GM23338 (cell line): ENCODE measurements around the gene DCLK1.

Source experiments
- CREB1 ChIP-seq: fragments of 250-450 bp; sonication (Bioruptor Pico); IDR thresholded peaks from 2 replicates; pipeline ENCODE4 v1.5.0; 2020; ENCODE audit warnings: low read depth, mild to moderate bottlenecking, moderate library complexity
- EZH2 ChIP-seq: fragments of 200-600 bp; sonication (generic); IDR thresholded peaks from one replicate; pipeline ENCODE4 v1.8.0; 2017; ENCODE audit warnings: antibody characterized with exemption, mild to moderate bottlenecking, low read depth; ENCODE audit not compliant: unreplicated experiment
- EZH2phosphoT487 ChIP-seq: fragments of 200-600 bp; sonication (generic); IDR thresholded peaks from one replicate; pipeline ENCODE4 v1.8.1; 2018; ENCODE audit warnings: antibody characterized with exemption; ENCODE audit not compliant: unreplicated experiment
- JUNB ChIP-seq: IDR thresholded peaks from one replicate; pipeline ENCODE4 v1.6.1; 2016; ENCODE audit warnings: antibody characterized with exemption; ENCODE audit not compliant: unreplicated experiment
- NANOG ChIP-seq: IDR thresholded peaks from 2 replicates; pipeline ENCODE4 v1.6.1; 2016; ENCODE audit warnings: antibody characterized with exemption, borderline replicate concordance
- POLR2AphosphoS5 ChIP-seq: IDR thresholded peaks from 2 replicates; pipeline ENCODE4 v1.6.1; 2016; ENCODE audit warnings: antibody characterized with exemption, low read depth
- STAT1 ChIP-seq: IDR thresholded peaks from one replicate; pipeline ENCODE4 v1.6.1; 2016; ENCODE audit warnings: antibody characterized with exemption; ENCODE audit not compliant: unreplicated experiment
- ZNF114 ChIP-seq: fragments of 250-450 bp; sonication (Bioruptor Pico); IDR thresholded peaks from 2 replicates; pipeline ENCODE4 v1.5.0; 2020; ENCODE audit warnings: mild to moderate bottlenecking, moderate library complexity
- ZNF331 ChIP-seq: fragments of 250-450 bp; sonication (Bioruptor Pico); IDR thresholded peaks from 2 replicates; pipeline ENCODE4 v1.5.0; 2020; ENCODE audit warnings: low read depth, mild to moderate bottlenecking, moderate library complexity
- TF ChIP-seq, protein P1 (sequence below), 2 experiments: fragments of 200-600 bp in 1 of 2; sonication (generic) in 1 of 2; conservative IDR thresholded peaks; 2 replicates each; pipeline versions ENCODE4 v1.5.1 to v1.6.1; 2016 to 2017; ENCODE audit warnings: antibody characterized with exemption in 2 of 2, low read depth in 2 of 2, mild to moderate bottlenecking in 2 of 2, moderate library complexity in 1 of 2
- TF ChIP-seq, protein P2 (sequence below): IDR thresholded peaks from one replicate; pipeline ENCODE4 v1.6.1; 2018; ENCODE audit warnings: antibody characterized with exemption; ENCODE audit not compliant: unreplicated experiment
- TF ChIP-seq, protein P3 (sequence below): IDR thresholded peaks from 2 replicates; pipeline ENCODE4 v1.6.1; 2016; ENCODE audit warnings: antibody characterized with exemption
- TF ChIP-seq, protein P4 (sequence below): fragments of 250-450 bp; sonication (Bioruptor Pico); IDR thresholded peaks from 2 replicates; pipeline ENCODE4 v1.5.0; 2020; ENCODE audit warnings: mild to moderate bottlenecking, moderate library complexity

DNA sequence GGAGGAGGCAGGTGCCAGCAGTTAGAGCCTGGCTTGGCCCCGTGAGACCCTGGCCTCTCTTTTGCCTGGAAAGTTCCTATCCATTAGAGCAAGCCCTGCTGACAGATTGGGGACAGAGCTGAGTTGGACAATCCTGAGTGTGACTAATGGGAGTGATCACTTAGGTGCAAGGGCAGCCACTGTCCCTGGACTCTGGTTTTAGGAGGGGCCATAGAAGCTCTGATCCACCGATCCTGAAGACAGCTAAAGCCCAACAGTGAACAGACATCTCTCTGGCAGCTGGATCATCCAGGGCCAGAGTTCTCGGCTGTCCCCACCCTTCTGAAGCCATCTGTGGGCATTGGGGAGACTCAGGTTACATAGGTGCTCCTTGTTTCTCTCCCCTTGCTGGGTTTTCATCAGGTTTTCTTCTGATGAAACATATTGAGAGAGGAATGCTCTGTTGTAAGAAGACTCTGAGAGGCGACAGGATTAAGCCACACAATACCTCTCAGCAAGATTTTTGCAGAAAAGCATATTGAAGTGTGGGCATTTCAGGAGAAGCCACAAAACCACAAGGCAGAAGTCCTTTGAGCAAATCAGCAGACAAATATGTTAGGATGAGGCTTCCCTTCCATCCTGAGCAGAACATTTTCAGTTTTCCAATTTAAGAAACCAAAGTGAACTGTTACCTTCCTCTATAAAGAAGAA, 366.7 kb downstream of the DCLK1 start:
- TF ChIP-seq, protein P1, sequence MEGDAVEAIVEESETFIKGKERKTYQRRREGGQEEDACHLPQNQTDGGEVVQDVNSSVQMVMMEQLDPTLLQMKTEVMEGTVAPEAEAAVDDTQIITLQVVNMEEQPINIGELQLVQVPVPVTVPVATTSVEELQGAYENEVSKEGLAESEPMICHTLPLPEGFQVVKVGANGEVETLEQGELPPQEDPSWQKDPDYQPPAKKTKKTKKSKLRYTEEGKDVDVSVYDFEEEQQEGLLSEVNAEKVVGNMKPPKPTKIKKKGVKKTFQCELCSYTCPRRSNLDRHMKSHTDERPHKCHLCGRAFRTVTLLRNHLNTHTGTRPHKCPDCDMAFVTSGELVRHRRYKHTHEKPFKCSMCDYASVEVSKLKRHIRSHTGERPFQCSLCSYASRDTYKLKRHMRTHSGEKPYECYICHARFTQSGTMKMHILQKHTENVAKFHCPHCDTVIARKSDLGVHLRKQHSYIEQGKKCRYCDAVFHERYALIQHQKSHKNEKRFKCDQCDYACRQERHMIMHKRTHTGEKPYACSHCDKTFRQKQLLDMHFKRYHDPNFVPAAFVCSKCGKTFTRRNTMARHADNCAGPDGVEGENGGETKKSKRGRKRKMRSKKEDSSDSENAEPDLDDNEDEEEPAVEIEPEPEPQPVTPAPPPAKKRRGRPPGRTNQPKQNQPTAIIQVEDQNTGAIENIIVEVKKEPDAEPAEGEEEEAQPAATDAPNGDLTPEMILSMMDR (conservative IDR thresholded peaks at IDR 0.05; ENCODE audit: low read depth in 2 of 2) = no peak
- TF ChIP-seq POLR2AphosphoS5 (no peak), EZH2 (no peak), ZNF331 (CRISPR knock-in tag) (no peak), ZNF114 (CRISPR knock-in tag) (no peak), EZH2phosphoT487 (no peak), JUNB (no peak), STAT1 (no peak), CREB1 (CRISPR knock-in tag) (no peak), NANOG (no peak)
- TF ChIP-seq, protein P2, sequence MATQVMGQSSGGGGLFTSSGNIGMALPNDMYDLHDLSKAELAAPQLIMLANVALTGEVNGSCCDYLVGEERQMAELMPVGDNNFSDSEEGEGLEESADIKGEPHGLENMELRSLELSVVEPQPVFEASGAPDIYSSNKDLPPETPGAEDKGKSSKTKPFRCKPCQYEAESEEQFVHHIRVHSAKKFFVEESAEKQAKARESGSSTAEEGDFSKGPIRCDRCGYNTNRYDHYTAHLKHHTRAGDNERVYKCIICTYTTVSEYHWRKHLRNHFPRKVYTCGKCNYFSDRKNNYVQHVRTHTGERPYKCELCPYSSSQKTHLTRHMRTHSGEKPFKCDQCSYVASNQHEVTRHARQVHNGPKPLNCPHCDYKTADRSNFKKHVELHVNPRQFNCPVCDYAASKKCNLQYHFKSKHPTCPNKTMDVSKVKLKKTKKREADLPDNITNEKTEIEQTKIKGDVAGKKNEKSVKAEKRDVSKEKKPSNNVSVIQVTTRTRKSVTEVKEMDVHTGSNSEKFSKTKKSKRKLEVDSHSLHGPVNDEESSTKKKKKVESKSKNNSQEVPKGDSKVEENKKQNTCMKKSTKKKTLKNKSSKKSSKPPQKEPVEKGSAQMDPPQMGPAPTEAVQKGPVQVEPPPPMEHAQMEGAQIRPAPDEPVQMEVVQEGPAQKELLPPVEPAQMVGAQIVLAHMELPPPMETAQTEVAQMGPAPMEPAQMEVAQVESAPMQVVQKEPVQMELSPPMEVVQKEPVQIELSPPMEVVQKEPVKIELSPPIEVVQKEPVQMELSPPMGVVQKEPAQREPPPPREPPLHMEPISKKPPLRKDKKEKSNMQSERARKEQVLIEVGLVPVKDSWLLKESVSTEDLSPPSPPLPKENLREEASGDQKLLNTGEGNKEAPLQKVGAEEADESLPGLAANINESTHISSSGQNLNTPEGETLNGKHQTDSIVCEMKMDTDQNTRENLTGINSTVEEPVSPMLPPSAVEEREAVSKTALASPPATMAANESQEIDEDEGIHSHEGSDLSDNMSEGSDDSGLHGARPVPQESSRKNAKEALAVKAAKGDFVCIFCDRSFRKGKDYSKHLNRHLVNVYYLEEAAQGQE = no peak
- TF ChIP-seq, protein P3, sequence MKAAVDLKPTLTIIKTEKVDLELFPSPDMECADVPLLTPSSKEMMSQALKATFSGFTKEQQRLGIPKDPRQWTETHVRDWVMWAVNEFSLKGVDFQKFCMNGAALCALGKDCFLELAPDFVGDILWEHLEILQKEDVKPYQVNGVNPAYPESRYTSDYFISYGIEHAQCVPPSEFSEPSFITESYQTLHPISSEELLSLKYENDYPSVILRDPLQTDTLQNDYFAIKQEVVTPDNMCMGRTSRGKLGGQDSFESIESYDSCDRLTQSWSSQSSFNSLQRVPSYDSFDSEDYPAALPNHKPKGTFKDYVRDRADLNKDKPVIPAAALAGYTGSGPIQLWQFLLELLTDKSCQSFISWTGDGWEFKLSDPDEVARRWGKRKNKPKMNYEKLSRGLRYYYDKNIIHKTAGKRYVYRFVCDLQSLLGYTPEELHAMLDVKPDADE = no peak
- TF ChIP-seq, protein P4, sequence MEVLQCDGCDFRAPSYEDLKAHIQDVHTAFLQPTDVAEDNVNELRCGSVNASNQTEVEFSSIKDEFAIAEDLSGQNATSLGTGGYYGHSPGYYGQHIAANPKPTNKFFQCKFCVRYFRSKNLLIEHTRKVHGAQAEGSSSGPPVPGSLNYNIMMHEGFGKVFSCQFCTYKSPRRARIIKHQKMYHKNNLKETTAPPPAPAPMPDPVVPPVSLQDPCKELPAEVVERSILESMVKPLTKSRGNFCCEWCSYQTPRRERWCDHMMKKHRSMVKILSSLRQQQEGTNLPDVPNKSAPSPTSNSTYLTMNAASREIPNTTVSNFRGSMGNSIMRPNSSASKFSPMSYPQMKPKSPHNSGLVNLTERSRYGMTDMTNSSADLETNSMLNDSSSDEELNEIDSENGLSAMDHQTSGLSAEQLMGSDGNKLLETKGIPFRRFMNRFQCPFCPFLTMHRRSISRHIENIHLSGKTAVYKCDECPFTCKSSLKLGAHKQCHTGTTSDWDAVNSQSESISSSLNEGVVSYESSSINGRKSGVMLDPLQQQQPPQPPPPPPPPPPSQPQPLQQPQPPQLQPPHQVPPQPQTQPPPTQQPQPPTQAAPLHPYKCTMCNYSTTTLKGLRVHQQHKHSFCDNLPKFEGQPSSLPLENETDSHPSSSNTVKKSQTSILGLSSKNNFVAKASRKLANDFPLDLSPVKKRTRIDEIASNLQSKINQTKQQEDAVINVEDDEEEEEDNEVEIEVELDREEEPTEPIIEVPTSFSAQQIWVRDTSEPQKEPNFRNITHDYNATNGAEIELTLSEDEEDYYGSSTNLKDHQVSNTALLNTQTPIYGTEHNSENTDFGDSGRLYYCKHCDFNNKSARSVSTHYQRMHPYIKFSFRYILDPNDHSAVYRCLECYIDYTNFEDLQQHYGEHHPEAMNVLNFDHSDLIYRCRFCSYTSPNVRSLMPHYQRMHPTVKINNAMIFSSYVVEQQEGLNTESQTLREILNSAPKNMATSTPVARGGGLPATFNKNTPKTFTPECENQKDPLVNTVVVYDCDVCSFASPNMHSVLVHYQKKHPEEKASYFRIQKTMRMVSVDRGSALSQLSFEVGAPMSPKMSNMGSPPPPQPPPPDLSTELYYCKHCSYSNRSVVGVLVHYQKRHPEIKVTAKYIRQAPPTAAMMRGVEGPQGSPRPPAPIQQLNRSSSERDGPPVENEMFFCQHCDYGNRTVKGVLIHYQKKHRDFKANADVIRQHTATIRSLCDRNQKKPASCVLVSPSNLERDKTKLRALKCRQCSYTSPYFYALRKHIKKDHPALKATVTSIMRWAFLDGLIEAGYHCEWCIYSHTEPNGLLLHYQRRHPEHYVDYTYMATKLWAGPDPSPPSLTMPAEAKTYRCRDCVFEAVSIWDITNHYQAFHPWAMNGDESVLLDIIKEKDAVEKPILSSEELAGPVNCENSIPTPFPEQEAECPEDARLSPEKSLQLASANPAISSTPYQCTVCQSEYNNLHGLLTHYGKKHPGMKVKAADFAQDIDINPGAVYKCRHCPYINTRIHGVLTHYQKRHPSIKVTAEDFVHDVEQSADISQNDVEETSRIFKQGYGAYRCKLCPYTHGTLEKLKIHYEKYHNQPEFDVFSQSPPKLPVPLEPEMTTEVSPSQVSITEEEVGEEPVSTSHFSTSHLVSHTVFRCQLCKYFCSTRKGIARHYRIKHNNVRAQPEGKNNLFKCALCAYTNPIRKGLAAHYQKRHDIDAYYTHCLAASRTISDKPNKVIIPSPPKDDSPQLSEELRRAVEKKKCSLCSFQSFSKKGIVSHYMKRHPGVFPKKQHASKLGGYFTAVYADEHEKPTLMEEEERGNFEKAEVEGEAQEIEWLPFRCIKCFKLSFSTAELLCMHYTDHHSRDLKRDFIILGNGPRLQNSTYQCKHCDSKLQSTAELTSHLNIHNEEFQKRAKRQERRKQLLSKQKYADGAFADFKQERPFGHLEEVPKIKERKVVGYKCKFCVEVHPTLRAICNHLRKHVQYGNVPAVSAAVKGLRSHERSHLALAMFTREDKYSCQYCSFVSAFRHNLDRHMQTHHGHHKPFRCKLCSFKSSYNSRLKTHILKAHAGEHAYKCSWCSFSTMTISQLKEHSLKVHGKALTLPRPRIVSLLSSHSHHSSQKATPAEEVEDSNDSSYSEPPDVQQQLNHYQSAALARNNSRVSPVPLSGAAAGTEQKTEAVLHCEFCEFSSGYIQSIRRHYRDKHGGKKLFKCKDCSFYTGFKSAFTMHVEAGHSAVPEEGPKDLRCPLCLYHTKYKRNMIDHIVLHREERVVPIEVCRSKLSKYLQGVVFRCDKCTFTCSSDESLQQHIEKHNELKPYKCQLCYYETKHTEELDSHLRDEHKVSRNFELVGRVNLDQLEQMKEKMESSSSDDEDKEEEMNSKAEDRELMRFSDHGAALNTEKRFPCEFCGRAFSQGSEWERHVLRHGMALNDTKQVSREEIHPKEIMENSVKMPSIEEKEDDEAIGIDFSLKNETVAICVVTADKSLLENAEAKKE = no peak
